SK-N-SH (cell line): Measurements from ENCODE around the gene IQSEC1. TPM values are rescaled to one million over a fixed set of nuclear protein-coding genes. Genes with fewer than 3 reads are reported as not detected.

Experiments
- CTCF ChIA-PET: fragments of 300-600, 350-600 bp; formaldehyde crosslinking; extraction: SDS; loops from one replicate; lab custom pipeline; 2021; lab: Yijun Ruan, JAX
- POLR2A ChIA-PET: fragments of 350-600 bp; sonication (Branson Sonifier 250); formaldehyde crosslinking; extraction: SDS; loops from one replicate; lab custom pipeline; 2020; ENCODE audit warnings: antibody characterized with exemption, inconsistent platforms; lab: Yijun Ruan, JAX
- DNase-seq: peaks from one replicate; pipeline ENCODE4 v3.0.0; 2012
- H2AFZ ChIP-seq: fragments of 200-600 bp; sonication (generic); 2 replicates; pipeline ENCODE4 v1.8.1; 2016; ENCODE audit warnings: antibody characterized with exemption, mild to moderate bottlenecking, low read depth
- H3F3A ChIP-seq: fragments of 200-600 bp; sonication (generic); replicated peaks from 2 replicates; pipeline ENCODE3; 2016; ENCODE audit warnings: antibody characterized with exemption, mild to moderate bottlenecking; ENCODE audit not compliant: insufficient read depth
- H3K27ac ChIP-seq, 2 experiments: fragments of 200-500 bp in 1 of 2; fragments of 200-600 bp in 1 of 2; sonication (Bioruptor generic) in 1 of 2; sonication (generic), shearing (Covaris generic) in 1 of 2; 2 replicates each; pipeline versions ENCODE4 v1.5.1 to v1.6.1; 2014 to 2016; ENCODE audit warnings: low read depth in 2 of 2, inconsistent platforms in 1 of 2, low read length in 1 of 2, mild to moderate bottlenecking in 1 of 2, mixed read lengths in 1 of 2
- H3K27me3 ChIP-seq: fragments of 200-600 bp; sonication (generic), shearing (Covaris generic); 2 replicates; pipeline ENCODE4 v1.6.1; 2016; ENCODE audit warnings: mixed run types; ENCODE audit not compliant: insufficient read depth
- H3K36me3 ChIP-seq, 2 experiments: fragments of 200-500 bp in 1 of 2; fragments of 200-600 bp in 1 of 2; sonication (Bioruptor generic) in 1 of 2; sonication (generic) in 1 of 2; replicated peaks in 1 of 2; 2 replicates each; pipeline versions ENCODE3 to v1.5.1; 2014 to 2016; ENCODE audit warnings: low read length in 1 of 2, mild to moderate bottlenecking in 1 of 2; ENCODE audit not compliant: insufficient read depth in 2 of 2, control insufficient read depth in 1 of 2
- H3K4me1 ChIP-seq, 2 experiments: fragments of 200-500 bp in 1 of 2; fragments of 200-600 bp in 1 of 2; sonication (Bioruptor generic) in 1 of 2; sonication (generic), shearing (Covaris generic) in 1 of 2; 2 replicates each; pipeline versions ENCODE4 v1.5.1 to v1.6.1; 2014 to 2016; ENCODE audit warnings: low read depth in 1 of 2, low read length in 1 of 2, mixed run types in 1 of 2; ENCODE audit not compliant: insufficient read depth in 2 of 2, control insufficient read depth in 1 of 2
- H3K4me2 ChIP-seq: fragments of 200-600 bp; sonication (generic), shearing (Covaris generic); 2 replicates; pipeline ENCODE4 v1.6.1; 2017; ENCODE audit warnings: mixed run types
- H3K4me3 ChIP-seq, 2 experiments: fragments of 200-500 bp in 1 of 2; fragments of 200-600 bp in 1 of 2; sonication (Bioruptor generic) in 1 of 2; sonication (generic), shearing (Covaris generic) in 1 of 2; 2 replicates each; pipeline versions ENCODE4 v1.5.1 to v1.8.1; 2014 to 2016; ENCODE audit warnings: low read depth in 2 of 2, inconsistent platforms in 1 of 2, low read length in 1 of 2, mild to moderate bottlenecking in 1 of 2, mixed read lengths in 1 of 2, moderate library complexity in 1 of 2
- H3K79me2 ChIP-seq: fragments of 200-600 bp; sonication (generic); 2 replicates; pipeline ENCODE4 v1.8.1; 2017; ENCODE audit warnings: mild to moderate bottlenecking; ENCODE audit not compliant: insufficient read depth
- H3K9ac ChIP-seq: fragments of 200-600 bp; sonication (generic); 2 replicates; pipeline ENCODE4 v1.6.1; 2017; ENCODE audit warnings: mixed run types
- H3K9me2 ChIP-seq: fragments of 200-600 bp; sonication (generic); 2 replicates; pipeline ENCODE4 v1.6.1; 2017; ENCODE audit warnings: mixed run types
- H3K9me3 ChIP-seq: fragments of 200-600 bp; sonication (generic); 2 replicates; pipeline ENCODE4 v1.6.1; 2017; ENCODE audit warnings: mixed run types, mild to moderate bottlenecking, moderate library complexity
- H4K20me1 ChIP-seq: fragments of 200-600 bp; sonication (generic); 2 replicates; pipeline ENCODE4 v1.6.1; 2017; ENCODE audit warnings: mild to moderate bottlenecking, mixed run types; ENCODE audit not compliant: insufficient read depth
- EZH2phosphoT487 ChIP-seq: fragments of 200-600 bp; sonication (generic); IDR thresholded peaks from 2 replicates; pipeline ENCODE4 v1.6.1; 2017; ENCODE audit warnings: low read depth, mixed run types, mild to moderate bottlenecking, antibody characterized with exemption, moderate library complexity, borderline replicate concordance
- GABPA ChIP-seq: IDR thresholded peaks from 2 replicates; pipeline ENCODE4 v1.4.0; 2012; ENCODE audit warnings: low read depth, mild to moderate bottlenecking
- IRF3 ChIP-seq: fragments of 150-350 bp; IDR thresholded peaks from 2 replicates; pipeline ENCODE4 v1.6.1; 2016; ENCODE audit warnings: mild to moderate bottlenecking, low read depth, low read length
- NRF1 ChIP-seq: IDR thresholded peaks from 2 replicates; pipeline ENCODE4 v1.6.1; 2012; ENCODE audit warnings: low read depth, mild to moderate bottlenecking, low read length
- RCOR1 ChIP-seq: fragments of 150-350 bp; IDR thresholded peaks from 2 replicates; pipeline ENCODE4 v1.6.1; 2017; ENCODE audit warnings: antibody characterized with exemption, low read length
- SMC3 ChIP-seq: IDR thresholded peaks from 2 replicates; pipeline ENCODE4 v1.6.1; 2012; ENCODE audit warnings: low read depth, low read length, improper control_type of control experiment
- TCF12 ChIP-seq: IDR thresholded peaks from 2 replicates; pipeline ENCODE4 v1.4.0; 2012
- USF1 ChIP-seq: IDR thresholded peaks from 2 replicates; pipeline ENCODE4 v1.4.0; 2012; ENCODE audit warnings: low read depth, borderline replicate concordance
- WGBS: methylation state at CpG from one replicate; pipeline ENCODE4 v1.1.6; 2017; ENCODE audit warnings: low lambda C conversion rate; 5-methylcytosine and 5-hydroxymethylcytosine counted together
- polyA plus RNA-seq, 3 experiments: library from polyadenylated mRNA; depleted of rRNA; stranded (reverse); fragments of >200 nt; gene quantifications; 2 replicates each; pipeline ENCODE4 v1.2.3, GENCODE V29; 2012
- TF ChIP-seq, protein P1 (sequence below): IDR thresholded peaks from 2 replicates; pipeline ENCODE4 v1.4.0; 2012; ENCODE audit warnings: low read depth
- TF ChIP-seq, protein P2 (sequence below): IDR thresholded peaks from 2 replicates; pipeline ENCODE4 v1.6.1; 2012; ENCODE audit warnings: mild to moderate bottlenecking, low read depth, low read length, moderate library complexity
- TF ChIP-seq, protein P3 (sequence below): IDR thresholded peaks from 2 replicates; pipeline ENCODE4 v1.4.0; 2012; ENCODE audit warnings: low read depth, borderline replicate concordance

The IQSEC1 gene
- polyA plus RNA-seq, 1 of the 3 experiments (the other 2 are of a cell fraction) = 6.2 TPM

DNA sequence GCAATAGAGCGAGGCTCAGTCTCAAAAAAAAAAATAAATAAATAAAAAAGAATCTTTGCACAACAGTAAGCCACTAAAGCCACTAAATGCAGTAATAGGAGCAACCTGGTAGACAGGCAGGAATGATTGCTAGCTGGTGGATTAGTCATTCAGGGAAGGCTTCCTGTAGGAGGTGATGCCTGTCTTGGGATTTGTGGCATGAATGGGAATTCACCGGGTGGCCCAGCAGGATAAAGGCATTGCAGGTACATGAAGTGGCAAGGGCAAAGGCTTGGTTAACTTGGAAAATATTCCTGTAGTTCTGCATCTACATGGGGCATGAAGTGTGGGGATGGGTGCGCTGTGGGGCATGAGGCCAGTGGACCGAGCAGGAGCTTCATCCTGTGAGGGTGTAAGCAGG, 94.5 kb downstream of the IQSEC1 start:
- Histone ChIP-seq H3K9me3 (no peaks in the 10 kb centered on the region), H3K4me2 (no peak overlapping the region), H2AFZ (no peak overlapping the region), H3K36me3 (no peaks in the 10 kb centered on the region), H3K79me2 (no peaks in the 10 kb centered on the region), H3F3A (no peaks in the 10 kb centered on the region), H3K4me3 (no peak overlapping the region), H3K9ac (no peak overlapping the region), H3K9me2 (no peaks in the 10 kb centered on the region), H3K27me3 (no peaks in the 10 kb centered on the region), H3K27ac (no peak overlapping the region), H3K4me1 (peaks cover 0 to 12% of the 10 kb centered on the region in 2 experiments; a peak in 1 of 4 replicates), H4K20me1 (no peaks in the 10 kb centered on the region)
- ChIA-PET CTCF (interaction anchor here (1.1 to 2.1 kb wide), 5 partner anchors 11 to 137 kb away, joined by 3 to 7 read pairs (median 4); partner anchors contain the start of gene RPL32), POLR2A (no interaction called here)
- no peak for DNase-seq
- 87% methylated on average over 4 of the region's 4 CpGs for WGBS
- TF ChIP-seq EZH2phosphoT487 = no peak
- TF ChIP-seq, protein P1, sequence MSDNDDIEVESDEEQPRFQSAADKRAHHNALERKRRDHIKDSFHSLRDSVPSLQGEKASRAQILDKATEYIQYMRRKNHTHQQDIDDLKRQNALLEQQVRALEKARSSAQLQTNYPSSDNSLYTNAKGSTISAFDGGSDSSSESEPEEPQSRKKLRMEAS = no peak
- TF ChIP-seq TCF12 = no peak
- no peak for TF ChIP-seq GABPA
- TF ChIP-seq NRF1 = no peak
- TF ChIP-seq, protein P2, sequence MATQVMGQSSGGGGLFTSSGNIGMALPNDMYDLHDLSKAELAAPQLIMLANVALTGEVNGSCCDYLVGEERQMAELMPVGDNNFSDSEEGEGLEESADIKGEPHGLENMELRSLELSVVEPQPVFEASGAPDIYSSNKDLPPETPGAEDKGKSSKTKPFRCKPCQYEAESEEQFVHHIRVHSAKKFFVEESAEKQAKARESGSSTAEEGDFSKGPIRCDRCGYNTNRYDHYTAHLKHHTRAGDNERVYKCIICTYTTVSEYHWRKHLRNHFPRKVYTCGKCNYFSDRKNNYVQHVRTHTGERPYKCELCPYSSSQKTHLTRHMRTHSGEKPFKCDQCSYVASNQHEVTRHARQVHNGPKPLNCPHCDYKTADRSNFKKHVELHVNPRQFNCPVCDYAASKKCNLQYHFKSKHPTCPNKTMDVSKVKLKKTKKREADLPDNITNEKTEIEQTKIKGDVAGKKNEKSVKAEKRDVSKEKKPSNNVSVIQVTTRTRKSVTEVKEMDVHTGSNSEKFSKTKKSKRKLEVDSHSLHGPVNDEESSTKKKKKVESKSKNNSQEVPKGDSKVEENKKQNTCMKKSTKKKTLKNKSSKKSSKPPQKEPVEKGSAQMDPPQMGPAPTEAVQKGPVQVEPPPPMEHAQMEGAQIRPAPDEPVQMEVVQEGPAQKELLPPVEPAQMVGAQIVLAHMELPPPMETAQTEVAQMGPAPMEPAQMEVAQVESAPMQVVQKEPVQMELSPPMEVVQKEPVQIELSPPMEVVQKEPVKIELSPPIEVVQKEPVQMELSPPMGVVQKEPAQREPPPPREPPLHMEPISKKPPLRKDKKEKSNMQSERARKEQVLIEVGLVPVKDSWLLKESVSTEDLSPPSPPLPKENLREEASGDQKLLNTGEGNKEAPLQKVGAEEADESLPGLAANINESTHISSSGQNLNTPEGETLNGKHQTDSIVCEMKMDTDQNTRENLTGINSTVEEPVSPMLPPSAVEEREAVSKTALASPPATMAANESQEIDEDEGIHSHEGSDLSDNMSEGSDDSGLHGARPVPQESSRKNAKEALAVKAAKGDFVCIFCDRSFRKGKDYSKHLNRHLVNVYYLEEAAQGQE = no peak
- no peak for TF ChIP-seq IRF3
- TF ChIP-seq USF1 = no peak
- TF ChIP-seq SMC3 = no peak
- TF ChIP-seq RCOR1 = no peak
- TF ChIP-seq, protein P3, sequence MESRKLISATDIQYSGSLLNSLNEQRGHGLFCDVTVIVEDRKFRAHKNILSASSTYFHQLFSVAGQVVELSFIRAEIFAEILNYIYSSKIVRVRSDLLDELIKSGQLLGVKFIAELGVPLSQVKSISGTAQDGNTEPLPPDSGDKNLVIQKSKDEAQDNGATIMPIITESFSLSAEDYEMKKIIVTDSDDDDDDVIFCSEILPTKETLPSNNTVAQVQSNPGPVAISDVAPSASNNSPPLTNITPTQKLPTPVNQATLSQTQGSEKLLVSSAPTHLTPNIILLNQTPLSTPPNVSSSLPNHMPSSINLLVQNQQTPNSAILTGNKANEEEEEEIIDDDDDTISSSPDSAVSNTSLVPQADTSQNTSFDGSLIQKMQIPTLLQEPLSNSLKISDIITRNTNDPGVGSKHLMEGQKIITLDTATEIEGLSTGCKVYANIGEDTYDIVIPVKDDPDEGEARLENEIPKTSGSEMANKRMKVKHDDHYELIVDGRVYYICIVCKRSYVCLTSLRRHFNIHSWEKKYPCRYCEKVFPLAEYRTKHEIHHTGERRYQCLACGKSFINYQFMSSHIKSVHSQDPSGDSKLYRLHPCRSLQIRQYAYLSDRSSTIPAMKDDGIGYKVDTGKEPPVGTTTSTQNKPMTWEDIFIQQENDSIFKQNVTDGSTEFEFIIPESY = no peak
